Osteoblast (primary cell): ENCODE results near the gene PSMD1. TPM values are rescaled to one million over a fixed set of nuclear protein-coding genes. Genes with fewer than 3 reads are reported as not detected.
"Not testable (repeated sequence)": the region's sequence is repeated elsewhere in the genome, so short reads cannot be mapped to it uniquely, and the experiment has no call there.

Source experiments
- DNase-seq: peaks from one replicate; pipeline ENCODE4 v3.0.0; 2011; ENCODE audit warnings: low spot score, mixed read lengths; ENCODE audit not compliant: insufficient read length; ENCODE audit errors: missing footprints
- H2AFZ ChIP-seq: 2 replicates; pipeline ENCODE4 v1.6.0; 2011; ENCODE audit warnings: mild to moderate bottlenecking, low read length
- H3K27ac ChIP-seq: 2 replicates; pipeline ENCODE4 v1.5.1; 2011; ENCODE audit warnings: mild to moderate bottlenecking, low read depth, low read length, moderate library complexity
- H3K27me3 ChIP-seq: 2 replicates; pipeline ENCODE4 v1.6.0; 2012; ENCODE audit warnings: mild to moderate bottlenecking, control low read depth, inconsistent platforms, low read length, moderate library complexity; ENCODE audit not compliant: insufficient read depth
- H3K36me3 ChIP-seq: 2 replicates; pipeline ENCODE4 v1.5.1; 2011; ENCODE audit warnings: mild to moderate bottlenecking, low read length, control low read depth, moderate library complexity; ENCODE audit not compliant: insufficient read depth
- H3K4me1 ChIP-seq: 2 replicates; pipeline ENCODE4 v1.5.1; 2011; ENCODE audit warnings: mild to moderate bottlenecking, low read length, control low read depth, moderate library complexity; ENCODE audit not compliant: insufficient read depth
- H3K4me2 ChIP-seq: 2 replicates; pipeline ENCODE4 v1.6.0; 2011; ENCODE audit warnings: mild to moderate bottlenecking, low read length; ENCODE audit not compliant: insufficient read depth
- H3K4me3 ChIP-seq: fragments of 200-600 bp; sonication (generic); 3 replicates; pipeline ENCODE4 v1.5.1; 2012; ENCODE audit warnings: mild to moderate bottlenecking, low read length, inconsistent platforms; ENCODE audit not compliant: insufficient read depth
- H3K79me2 ChIP-seq: 2 replicates; pipeline ENCODE4 v1.6.0; 2012; ENCODE audit warnings: mild to moderate bottlenecking, low read length, control low read depth, inconsistent platforms; ENCODE audit not compliant: insufficient read depth
- H3K9me3 ChIP-seq: 2 replicates; pipeline ENCODE4 v1.5.1; 2011; ENCODE audit warnings: low read depth, low read length, control low read depth
- H4K20me1 ChIP-seq: 2 replicates; pipeline ENCODE4 v1.6.0; 2012; ENCODE audit warnings: mild to moderate bottlenecking, low read length, control low read depth; ENCODE audit not compliant: insufficient read depth
- CTCF ChIP-seq: IDR thresholded peaks from 2 replicates; pipeline ENCODE4 v1.5.1; 2011; ENCODE audit warnings: mild to moderate bottlenecking, low read depth, low read length, moderate library complexity; ENCODE audit errors: extremely low read depth
- total RNA-seq: library from RNA; depleted of rRNA; stranded (reverse); fragments of >200 nt; gene quantifications from 2 replicates; pipeline ENCODE4 v1.2.3, GENCODE V29; 2012

PSMD1 gene
- total RNA-seq, 1 donor, result 112 TPM

GRCh38 chr2:231099918-231100317 lies 43.3 kb downstream of the PSMD1 start:
- no peak for TF ChIP-seq CTCF
- Histone ChIP-seq H2AFZ (no peak overlapping the region), H4K20me1 (no peaks in the 10 kb centered on the region), H3K27ac (no peak overlapping the region), H3K79me2 (peaks cover 8% of the 10 kb centered on the region), H3K4me2 (no peak overlapping the region), H3K9me3 (peaks cover 6% of the 10 kb centered on the region), H3K36me3 (peaks cover 42% of the 10 kb centered on the region), H3K4me3 (no peak overlapping the region), H3K4me1 (peaks cover 28% of the 10 kb centered on the region), H3K27me3 (no peaks in the 10 kb centered on the region)
- no peak for DNase-seq

- H2AFZ ChIP-seq, H3K27me3 ChIP-seq, H3K27ac ChIP-seq, H3K4me3 ChIP-seq, H3K79me2 ChIP-seq, H4K20me1 ChIP-seq, H3K4me2 ChIP-seq, DNase-seq, H3K9me3 ChIP-seq: not testable (repeated sequence)
- Histone ChIP-seq H3K36me3 (peaks cover 38% of the 10 kb centered on the region), H3K4me1 (peaks cover 28% of the 10 kb centered on the region)
These were observed 43.7 kb downstream of the PSMD1 start for GRCh38 chr2:231100321-231100720.

- H3K79me2 ChIP-seq, result peaks cover 10% of the 10 kb centered on the region
These were observed 44.3 kb downstream of the PSMD1 start for GRCh38 chr2:231100990-231101389.

GRCh38 chr2:231102772-231103171 lies 46.1 kb downstream of the PSMD1 start:
- no peak for TF ChIP-seq CTCF
- peaks cover 27% of the 10 kb centered on the region for H3K79me2 ChIP-seq
- no peak overlapping the region for H3K4me3 ChIP-seq
- H3K27me3 ChIP-seq, result no peaks in the 10 kb centered on the region
- peaks cover 23% of the 10 kb centered on the region for H3K36me3 ChIP-seq
- no peak overlapping the region for H2AFZ ChIP-seq
- no peak overlapping the region for H3K4me2 ChIP-seq
- peaks cover 28% of the 10 kb centered on the region for H3K4me1 ChIP-seq
- H4K20me1 ChIP-seq, result no peaks in the 10 kb centered on the region
- no peak for DNase-seq
- peaks cover 6% of the 10 kb centered on the region for H3K9me3 ChIP-seq
- H3K27ac ChIP-seq, result peak overlapping the region; percentile 60

More at GRCh38 chr2:231100990-231101389, 44.3 kb downstream of the PSMD1 start:
- H3K36me3 ChIP-seq, result peaks cover 36% of the 10 kb centered on the region
- H4K20me1 ChIP-seq, result no peaks in the 10 kb centered on the region
- no peak overlapping the region for H3K4me2 ChIP-seq
- no peak overlapping the region for H3K4me3 ChIP-seq
- TF ChIP-seq CTCF, result no peak
- H3K4me1 ChIP-seq, result peaks cover 28% of the 10 kb centered on the region
- H2AFZ ChIP-seq, result no peak overlapping the region
- no peak for DNase-seq
- peaks cover 6% of the 10 kb centered on the region for H3K9me3 ChIP-seq
- H3K27ac ChIP-seq, result no peak overlapping the region
- H3K27me3 ChIP-seq, result no peaks in the 10 kb centered on the region
